ENCODE measurements around the gene EFCAB6. TPM values are rescaled to one million over a fixed set of nuclear protein-coding genes. Genes with fewer than 3 reads are reported as not detected.

Gene EFCAB6
- total RNA-seq, 1 donor from 2014 or later, result 1.8 TPM

- H3K9me3 ChIP-seq (replicated peaks), result no peaks in the 10 kb centered on the region
- no peaks in the 10 kb centered on the region for H3K36me3 ChIP-seq
- no peak for DNase-seq
- H3K27me3 ChIP-seq (ENCODE audit: low read depth), result peaks cover 20% of the 10 kb centered on the region
- H3K4me3 ChIP-seq, result no peak overlapping the region
- TF ChIP-seq CTCF (IDR thresholded peaks at IDR 0.05; ENCODE audit: borderline replicate concordance), result no peak
- no peaks in the 10 kb centered on the region for H3K4me1 ChIP-seq
- H3K27ac ChIP-seq (replicated peaks), result no peak overlapping the region
- intact Hi-C loops (cut with micrococcal nuclease), result no loop called here
Measured at GRCh38 chr22:43498856-43499253, 313.2 kb downstream of the EFCAB6 start.

- TF ChIP-seq CTCF (IDR thresholded peaks at IDR 0.05; ENCODE audit: borderline replicate concordance), result no peak
Measured at GRCh38 chr22:43497956-43498855, 313.9 kb downstream of the EFCAB6 start.

GRCh38 chr22:43493297-43493696 is 318.8 kb downstream of the EFCAB6 start:
- H3K27ac ChIP-seq (replicated peaks), result no peak overlapping the region
- H3K4me1 ChIP-seq, result no peaks in the 10 kb centered on the region
- H3K9me3 ChIP-seq (replicated peaks), result no peaks in the 10 kb centered on the region
- intact Hi-C loops (cut with micrococcal nuclease), result no loop called here
- TF ChIP-seq CTCF (IDR thresholded peaks at IDR 0.05; ENCODE audit: borderline replicate concordance), result no peak
- H3K27me3 ChIP-seq (ENCODE audit: low read depth), result peaks cover 46% of the 10 kb centered on the region
- no peak overlapping the region for H3K4me3 ChIP-seq
- H3K36me3 ChIP-seq, result no peaks in the 10 kb centered on the region
- DNase-seq, result no peak

More at GRCh38 chr22:43497956-43498855, 313.9 kb downstream of the EFCAB6 start:
- H3K27ac ChIP-seq (replicated peaks), result no peak overlapping the region
- no peak for DNase-seq
- H3K4me1 ChIP-seq, result no peaks in the 10 kb centered on the region
- no peaks in the 10 kb centered on the region for H3K9me3 ChIP-seq (replicated peaks)
- peaks cover 22% of the 10 kb centered on the region for H3K27me3 ChIP-seq (ENCODE audit: low read depth)
- intact Hi-C loops (cut with micrococcal nuclease), result no loop called here
- H3K4me3 ChIP-seq, result no peak overlapping the region
- no peaks in the 10 kb centered on the region for H3K36me3 ChIP-seq

- H3K36me3 ChIP-seq, result no peaks in the 10 kb centered on the region
- H3K27me3 ChIP-seq (ENCODE audit: low read depth), result peaks cover 62% of the 10 kb centered on the region
- intact Hi-C loops (cut with micrococcal nuclease), result no loop called here
- TF ChIP-seq CTCF (IDR thresholded peaks at IDR 0.05; ENCODE audit: borderline replicate concordance), result no peak
- no peak for DNase-seq
- no peak overlapping the region for H3K27ac ChIP-seq (replicated peaks)
- H3K4me1 ChIP-seq, result no peaks in the 10 kb centered on the region
- no peaks in the 10 kb centered on the region for H3K9me3 ChIP-seq (replicated peaks)
- H3K4me3 ChIP-seq, result no peak overlapping the region
Measured at GRCh38 chr22:43491737-43492136, 320.4 kb downstream of the EFCAB6 start.

- H3K4me3 ChIP-seq, result no peak overlapping the region
- peaks cover 68% of the 10 kb centered on the region for H3K27me3 ChIP-seq (ENCODE audit: low read depth)
- intact Hi-C loops (cut with micrococcal nuclease), result no loop called here
- no peak for TF ChIP-seq CTCF (IDR thresholded peaks at IDR 0.05; ENCODE audit: borderline replicate concordance)
- H3K9me3 ChIP-seq (replicated peaks), result no peaks in the 10 kb centered on the region
- no peak overlapping the region for H3K27ac ChIP-seq (replicated peaks)
- no peaks in the 10 kb centered on the region for H3K36me3 ChIP-seq
- no peak for DNase-seq
- no peaks in the 10 kb centered on the region for H3K4me1 ChIP-seq
Measured at GRCh38 chr22:43491177-43491576, 320.9 kb downstream of the EFCAB6 start.
